GM19240 (cell line): Measurements from ENCODE around the gene OBP2A.

Experiments
- DNase-seq: peaks from one replicate; pipeline ENCODE4 v3.0.0; 2011; ENCODE audit warnings: low spot score; ENCODE audit not compliant: insufficient read length

The OBP2A gene

DNA sequence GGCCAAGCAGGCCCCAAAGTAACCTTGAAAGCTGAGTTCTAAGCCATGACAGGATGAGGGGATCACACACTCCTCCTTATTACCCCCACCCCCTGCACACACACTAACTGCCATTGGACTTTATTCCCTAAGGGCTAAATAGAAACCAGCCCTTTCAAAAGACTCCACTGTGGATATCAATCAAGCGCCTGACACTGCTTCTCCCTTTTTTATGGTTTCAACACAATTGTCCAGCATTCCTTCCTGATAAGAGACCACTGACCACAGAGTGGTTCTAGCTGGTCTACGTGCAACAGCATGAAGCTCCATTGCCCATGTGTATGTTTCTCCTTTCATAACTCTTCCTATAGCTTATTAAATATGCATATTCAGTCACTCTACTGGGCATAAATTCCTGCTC lies 50.3 kb downstream of the OBP2A start:
- no peak for DNase-seq
